Esophagus muscularis mucosa (tissue), 4 donors: Measurements from ENCODE around the gene SPINK1. TPM values are rescaled to one million over a fixed set of nuclear protein-coding genes. Genes with fewer than 3 reads are reported as not detected.

ENCODE experiments used
- DNase-seq: peaks from one replicate; pipeline ENCODE4 v3.0.0-alpha.2; 2017; ENCODE audit errors: extremely low spot score
- H3K27ac ChIP-seq, 4 donors: fragments of 200-600 bp; sonication (generic); replicated peaks in 1 of 4; 1 replicate in 3 of 4; 2 replicates in 1 of 4; pipeline ENCODE4 v1.5.1; 2016 to 2019; ENCODE audit warnings: mild to moderate bottlenecking in 1 of 4
- H3K27me3 ChIP-seq, 4 donors: fragments of 200-600 bp; sonication (generic); one replicate each; pipeline versions ENCODE4 v1.5.1 to v1.6.0; 2016 to 2019
- H3K36me3 ChIP-seq, 4 donors: fragments of 200-600 bp; sonication (generic); one replicate each; pipeline ENCODE4 v1.5.1; 2016 to 2019
- H3K4me1 ChIP-seq, 4 donors: fragments of 200-600 bp; sonication (generic); one replicate each; pipeline ENCODE4 v1.5.1; 2016 to 2019
- H3K4me3 ChIP-seq, 4 donors: fragments of 200-600 bp; sonication (generic); 1 replicate in 2 of 4; 2 replicates in 2 of 4; pipeline ENCODE4 v1.5.1; 2016 to 2019; ENCODE audit warnings: mild to moderate bottlenecking in 4 of 4, moderate library complexity in 1 of 4
- H3K9me3 ChIP-seq, 4 donors: fragments of 200-600 bp; sonication (generic); 1 replicate in 3 of 4; 2 replicates in 1 of 4; pipeline ENCODE4 v1.5.1; 2016 to 2019
- CTCF ChIP-seq, 3 experiments: fragments of 200-600 bp in 2 of 3; fragments of 450-650 bp in 1 of 3; sonication (generic) in 2 of 3; IDR thresholded peaks; one replicate each; pipeline ENCODE4 v1.5.1; 2017 to 2019; ENCODE audit warnings: antibody characterized with exemption in 3 of 3, mild to moderate bottlenecking in 2 of 3, moderate library complexity in 1 of 3
- EP300 ChIP-seq: sonication (generic); formaldehyde crosslinking; IDR thresholded peaks from one replicate; pipeline ENCODE4 v1.6.1; 2017; ENCODE audit warnings: antibody characterized with exemption
- POLR2A ChIP-seq: fragments of 450-650 bp; IDR thresholded peaks from one replicate; pipeline ENCODE4 v1.6.1; 2017; ENCODE audit warnings: antibody characterized with exemption, moderate library complexity, mild to moderate bottlenecking, low read depth
- POLR2AphosphoS5 ChIP-seq, 2 donors: sonication (generic); formaldehyde crosslinking; IDR thresholded peaks; one replicate each; pipeline ENCODE4 v1.6.1; 2017; ENCODE audit warnings: antibody characterized with exemption in 2 of 2
- WGBS: methylation state at CpG from one replicate; pipeline ENCODE4 v1.1.5; 2018; 5-methylcytosine and 5-hydroxymethylcytosine counted together
- intact Hi-C: fragments of 100-400 bp; cut with DNase I; formaldehyde crosslinking; loops from one replicate; pipeline ENCODE4 v1.15.1; 2023
- total RNA-seq, 4 donors: library from RNA; depleted of rRNA; stranded (reverse); fragments of >200 nt; gene quantifications; one replicate each; pipeline versions ENCODE4 v1.1.0 to v1.2.1, GENCODE V29; 2016

Gene SPINK1
- total RNA-seq, 4 donors from 2014 or later: not detected

- no peaks in the 10 kb centered on the region for H3K9me3 ChIP-seq
- TF ChIP-seq CTCF (IDR thresholded peaks at IDR 0.05) (no peak), POLR2AphosphoS5 (IDR thresholded peaks at IDR 0.05) (no peak), EP300 (no peak), POLR2A (no peak)
- no peak for DNase-seq
- no peaks in the 10 kb centered on the region for H3K4me1 ChIP-seq
- intact Hi-C loops: no loop called here
- H3K27ac ChIP-seq: no peak overlapping the region
- H3K36me3 ChIP-seq: no peaks in the 10 kb centered on the region
- 89% methylated on average over 6 of the region's 6 CpGs for WGBS
- H3K4me3 ChIP-seq: no peak overlapping the region
- H3K27me3 ChIP-seq: no peaks in the 10 kb centered on the region
Observed at GRCh38 chr5:147791181-147791580, 40.3 kb downstream of the SPINK1 start.

- TF ChIP-seq CTCF (IDR thresholded peaks at IDR 0.05): no peak
- TF ChIP-seq EP300: no peak
- no peak for TF ChIP-seq POLR2AphosphoS5 (IDR thresholded peaks at IDR 0.05)
- no peak for TF ChIP-seq POLR2A
- no peaks in the 10 kb centered on the region for H3K36me3 ChIP-seq
- no peak overlapping the region for H3K27ac ChIP-seq
- no peaks in the 10 kb centered on the region for H3K4me1 ChIP-seq
- H3K9me3 ChIP-seq: no peaks in the 10 kb centered on the region
- 96% methylated on average over 2 of the region's 2 CpGs for WGBS
- H3K4me3 ChIP-seq: no peak overlapping the region
- intact Hi-C loops: no loop called here
- DNase-seq: no peak
- H3K27me3 ChIP-seq: no peaks in the 10 kb centered on the region
Observed at GRCh38 chr5:147789820-147790219, 41.7 kb downstream of the SPINK1 start.

GRCh38 chr5:147788023-147788422, 43.4 kb downstream of the SPINK1 start:
- intact Hi-C loops: no loop called here
- TF ChIP-seq CTCF (IDR thresholded peaks at IDR 0.05): no peak
- TF ChIP-seq EP300: no peak
- no peak for TF ChIP-seq POLR2AphosphoS5 (IDR thresholded peaks at IDR 0.05)
- no peak for TF ChIP-seq POLR2A
- Histone ChIP-seq H3K9me3 (no peaks in the 10 kb centered on the region), H3K27ac (no peak overlapping the region), H3K4me3 (no peak overlapping the region), H3K36me3 (no peaks in the 10 kb centered on the region), H3K4me1 (no peaks in the 10 kb centered on the region), H3K27me3 (no peaks in the 10 kb centered on the region)
- no peak for DNase-seq

GRCh38 chr5:147786142-147786541, 45.3 kb downstream of the SPINK1 start:
- no peak for DNase-seq
- no peak for TF ChIP-seq POLR2AphosphoS5 (IDR thresholded peaks at IDR 0.05)
- TF ChIP-seq EP300: no peak
- TF ChIP-seq POLR2A: no peak
- no peak for TF ChIP-seq CTCF (IDR thresholded peaks at IDR 0.05)
- peaks cover 0 to 10% (median 8%) of the 10 kb centered on the region in 4 donors for H3K4me1 ChIP-seq
- no peak overlapping the region for H3K27ac ChIP-seq
- H3K9me3 ChIP-seq: no peaks in the 10 kb centered on the region
- WGBS: 87% methylated on average over 2 of the region's 2 CpGs
- peaks cover 0 to 8% (median 0%) of the 10 kb centered on the region in 4 donors for H3K27me3 ChIP-seq
- no peak overlapping the region for H3K4me3 ChIP-seq
- intact Hi-C loops: no loop called here
- H3K36me3 ChIP-seq: no peaks in the 10 kb centered on the region
